Stomach smooth muscle (tissue), 2 donors: Measurements from ENCODE around the gene CEACAM4.

ENCODE experiments used
- H3K27ac ChIP-seq: one replicate; pipeline ENCODE4 v1.7.0; 2013; ENCODE audit warnings: mild to moderate bottlenecking, low read length, inconsistent platforms
- H3K27me3 ChIP-seq, 2 donors: one replicate each; pipeline ENCODE4 v1.7.0; 2013; ENCODE audit warnings: low read length in 2 of 2; ENCODE audit not compliant: insufficient read depth in 2 of 2, control insufficient read depth in 1 of 2
- H3K36me3 ChIP-seq, 2 donors: one replicate each; pipeline ENCODE4 v1.7.0; 2013; ENCODE audit warnings: low read length in 2 of 2; ENCODE audit not compliant: control insufficient read depth in 2 of 2, insufficient read depth in 2 of 2
- H3K4me1 ChIP-seq: one replicate; pipeline ENCODE4 v1.7.0; 2013; ENCODE audit warnings: low read length; ENCODE audit not compliant: control insufficient read depth, insufficient read depth
- H3K4me3 ChIP-seq, 2 donors: one replicate each; pipeline ENCODE4 v1.7.0; 2013; ENCODE audit warnings: low read length in 2 of 2
- H3K9ac ChIP-seq, 2 donors: one replicate each; pipeline ENCODE4 v1.7.0; 2013; ENCODE audit warnings: low read length in 2 of 2, mild to moderate bottlenecking in 1 of 2
- H3K9me3 ChIP-seq, 2 donors: one replicate each; pipeline ENCODE4 v1.7.0; 2013; ENCODE audit warnings: low read length in 2 of 2; ENCODE audit not compliant: control insufficient read depth in 2 of 2
- donor health status: healthy.
- donor health status: Pancreatic carcinoma.

CEACAM4 gene

GRCh38 chr19:41617941-41618730 is 8.7 kb downstream of the CEACAM4 start:
- H3K9me3 ChIP-seq: no peaks in the 10 kb centered on the region
- no peak overlapping the region for H3K9ac ChIP-seq
- H3K27me3 ChIP-seq: peaks cover 0 to 9% of the 10 kb centered on the region in 2 donors
- H3K4me1 ChIP-seq: no peaks in the 10 kb centered on the region
- no peak overlapping the region for H3K4me3 ChIP-seq
- H3K36me3 ChIP-seq: no peaks in the 10 kb centered on the region
- no peak overlapping the region for H3K27ac ChIP-seq

GRCh38 chr19:41616792-41617621 is 9.9 kb downstream of the CEACAM4 start:
- H3K27ac ChIP-seq: no peak overlapping the region
- H3K4me3 ChIP-seq: no peak overlapping the region
- H3K4me1 ChIP-seq: no peaks in the 10 kb centered on the region
- H3K9ac ChIP-seq: no peak overlapping the region
- peaks cover 0 to 12% of the 10 kb centered on the region in 2 donors for H3K27me3 ChIP-seq
- no peaks in the 10 kb centered on the region for H3K36me3 ChIP-seq
- H3K9me3 ChIP-seq: peaks cover 0 to 4% of the 10 kb centered on the region in 2 donors

GRCh38 chr19:41615207-41615606 is 11.7 kb downstream of the CEACAM4 start:
- Histone ChIP-seq H3K4me1 (no peaks in the 10 kb centered on the region), H3K36me3 (no peaks in the 10 kb centered on the region), H3K27me3 (peaks cover 0 to 12% of the 10 kb centered on the region in 2 donors)

GRCh38 chr19:41612483-41612882 is 14.4 kb downstream of the CEACAM4 start:
- H3K9ac ChIP-seq: no peak overlapping the region
- peaks cover 0 to 12% of the 10 kb centered on the region in 2 donors for H3K27me3 ChIP-seq
- H3K9me3 ChIP-seq: peaks cover 0 to 4% of the 10 kb centered on the region in 2 donors
- no peak overlapping the region for H3K4me3 ChIP-seq
- H3K27ac ChIP-seq: no peak overlapping the region
- H3K4me1 ChIP-seq: no peaks in the 10 kb centered on the region
- no peaks in the 10 kb centered on the region for H3K36me3 ChIP-seq

More at GRCh38 chr19:41615207-41615606, 11.7 kb downstream of the CEACAM4 start:
- Histone ChIP-seq H3K9me3 (peaks cover 0 to 4% of the 10 kb centered on the region in 2 donors), H3K4me3 (no peak overlapping the region), H3K9ac (no peak overlapping the region), H3K27ac (no peak overlapping the region)

GRCh38 chr19:41610789-41611188 is 16.1 kb downstream of the CEACAM4 start:
- Histone ChIP-seq H3K4me3 (no peak overlapping the region), H3K27ac (no peak overlapping the region), H3K4me1 (no peaks in the 10 kb centered on the region), H3K36me3 (no peaks in the 10 kb centered on the region), H3K9me3 (peaks cover 0 to 4% of the 10 kb centered on the region in 2 donors), H3K9ac (no peak overlapping the region), H3K27me3 (peaks cover 0 to 12% of the 10 kb centered on the region in 2 donors)

- H3K27ac ChIP-seq: no peak overlapping the region
- peaks cover 0 to 2% of the 10 kb centered on the region in 2 donors for H3K27me3 ChIP-seq
- no peaks in the 10 kb centered on the region for H3K36me3 ChIP-seq
- no peak overlapping the region for H3K9ac ChIP-seq
- H3K4me1 ChIP-seq: no peaks in the 10 kb centered on the region
- no peaks in the 10 kb centered on the region for H3K9me3 ChIP-seq
- H3K4me3 ChIP-seq: no peak overlapping the region
These were observed 19.2 kb downstream of the CEACAM4 start for GRCh38 chr19:41607668-41608067.

- no peaks in the 10 kb centered on the region for H3K36me3 ChIP-seq
- no peak overlapping the region for H3K9ac ChIP-seq
- H3K4me1 ChIP-seq: no peaks in the 10 kb centered on the region
- H3K27ac ChIP-seq: no peak overlapping the region
- H3K27me3 ChIP-seq: no peaks in the 10 kb centered on the region
- no peak overlapping the region for H3K4me3 ChIP-seq
- no peaks in the 10 kb centered on the region for H3K9me3 ChIP-seq
These were observed 20.5 kb downstream of the CEACAM4 start for GRCh38 chr19:41606215-41606837.

- H3K4me3 ChIP-seq: no peak overlapping the region
- no peaks in the 10 kb centered on the region for H3K9me3 ChIP-seq
- H3K36me3 ChIP-seq: no peaks in the 10 kb centered on the region
- no peaks in the 10 kb centered on the region for H3K4me1 ChIP-seq
- no peak overlapping the region for H3K9ac ChIP-seq
- H3K27ac ChIP-seq: no peak overlapping the region
- no peaks in the 10 kb centered on the region for H3K27me3 ChIP-seq
These were observed 22.0 kb downstream of the CEACAM4 start for GRCh38 chr19:41604831-41605230.

- Histone ChIP-seq H3K9me3 (no peaks in the 10 kb centered on the region), H3K4me3 (no peak overlapping the region)
These were observed 25.1 kb downstream of the CEACAM4 start for GRCh38 chr19:41601771-41602170.

GRCh38 chr19:41599175-41599966 is 27.5 kb downstream of the CEACAM4 start:
- Histone ChIP-seq H3K9me3 (no peaks in the 10 kb centered on the region), H3K27ac (no peak overlapping the region), H3K9ac (no peak overlapping the region), H3K27me3 (peaks cover 9 to 11% of the 10 kb centered on the region in 2 donors), H3K36me3 (no peaks in the 10 kb centered on the region), H3K4me3 (no peak overlapping the region), H3K4me1 (no peaks in the 10 kb centered on the region)

More at GRCh38 chr19:41601771-41602170, 25.1 kb downstream of the CEACAM4 start:
- no peaks in the 10 kb centered on the region for H3K4me1 ChIP-seq
- H3K27ac ChIP-seq: no peak overlapping the region
- no peak overlapping the region for H3K9ac ChIP-seq
- H3K36me3 ChIP-seq: no peaks in the 10 kb centered on the region
- H3K27me3 ChIP-seq: peaks cover 2 to 6% of the 10 kb centered on the region in 2 donors
